ENCODE measurements around the gene PERCC1.

DNA sequence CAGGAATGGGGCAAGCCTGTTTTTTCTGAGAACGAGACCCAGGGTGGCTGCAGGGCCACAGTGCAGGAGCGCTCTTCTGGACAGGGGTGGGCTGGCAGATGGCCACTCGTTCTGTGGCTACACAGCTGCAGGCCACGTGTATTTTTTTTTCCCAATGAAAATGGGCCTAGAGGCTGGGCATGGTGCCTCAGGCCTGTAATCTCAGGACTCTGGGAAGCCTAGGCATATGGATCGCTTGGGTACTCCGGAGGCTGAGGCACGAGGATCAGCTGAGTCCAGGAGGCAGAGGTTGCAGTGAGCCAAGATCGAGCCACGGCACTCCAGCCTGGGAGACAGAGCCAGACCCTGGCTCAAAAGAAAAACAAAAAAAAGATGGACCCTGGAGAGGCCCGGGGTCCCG is 23.1 kb upstream of the PERCC1 start:
- TF ChIP-seq CTCF (IDR thresholded peaks at IDR 0.05) (no peak), POLR2A (IDR thresholded peaks at IDR 0.05) (no peak)

All from testis (tissue), 2 donors.